Body of pancreas (tissue), 4 donors: Measurements from ENCODE around the gene INAFM2.

ENCODE experiments used
- POLR2A ChIP-seq, 3 donors: fragments of 450-650 bp; IDR thresholded peaks; one replicate each; pipeline ENCODE4 v1.6.1; 2016; ENCODE audit warnings: antibody characterized with exemption in 3 of 3, mild to moderate bottlenecking in 2 of 3
- TF ChIP-seq, protein P1 (sequence below), 7 experiments: fragments of 450-650 bp in 4 of 7; fragments of 200-600 bp in 3 of 7; sonication (generic) in 3 of 7; IDR thresholded peaks; one replicate each; pipeline ENCODE4 v1.5.1; 2016 to 2019; ENCODE audit warnings: antibody characterized with exemption in 7 of 7

- TF ChIP-seq, protein P1, sequence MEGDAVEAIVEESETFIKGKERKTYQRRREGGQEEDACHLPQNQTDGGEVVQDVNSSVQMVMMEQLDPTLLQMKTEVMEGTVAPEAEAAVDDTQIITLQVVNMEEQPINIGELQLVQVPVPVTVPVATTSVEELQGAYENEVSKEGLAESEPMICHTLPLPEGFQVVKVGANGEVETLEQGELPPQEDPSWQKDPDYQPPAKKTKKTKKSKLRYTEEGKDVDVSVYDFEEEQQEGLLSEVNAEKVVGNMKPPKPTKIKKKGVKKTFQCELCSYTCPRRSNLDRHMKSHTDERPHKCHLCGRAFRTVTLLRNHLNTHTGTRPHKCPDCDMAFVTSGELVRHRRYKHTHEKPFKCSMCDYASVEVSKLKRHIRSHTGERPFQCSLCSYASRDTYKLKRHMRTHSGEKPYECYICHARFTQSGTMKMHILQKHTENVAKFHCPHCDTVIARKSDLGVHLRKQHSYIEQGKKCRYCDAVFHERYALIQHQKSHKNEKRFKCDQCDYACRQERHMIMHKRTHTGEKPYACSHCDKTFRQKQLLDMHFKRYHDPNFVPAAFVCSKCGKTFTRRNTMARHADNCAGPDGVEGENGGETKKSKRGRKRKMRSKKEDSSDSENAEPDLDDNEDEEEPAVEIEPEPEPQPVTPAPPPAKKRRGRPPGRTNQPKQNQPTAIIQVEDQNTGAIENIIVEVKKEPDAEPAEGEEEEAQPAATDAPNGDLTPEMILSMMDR (IDR thresholded peaks at IDR 0.05): peak; percentile 23 to 80 (median 50)
- no peak for TF ChIP-seq POLR2A (IDR thresholded peaks at IDR 0.05)
Observed at GRCh38 chr15:40310001-40310959, 13.2 kb upstream of the INAFM2 start.
